ENCODE data around the gene DYRK1A. TPM values are rescaled to one million over a fixed set of nuclear protein-coding genes. Genes with fewer than 3 reads are reported as not detected.

DYRK1A gene
- total and polyA plus RNA-seq, 10 of the 15 experiments (the other 5 are each of a cell fraction or from before 2014, with no cell fraction given), result 2.4 to 68.6 (median 30.7) TPM

DNA sequence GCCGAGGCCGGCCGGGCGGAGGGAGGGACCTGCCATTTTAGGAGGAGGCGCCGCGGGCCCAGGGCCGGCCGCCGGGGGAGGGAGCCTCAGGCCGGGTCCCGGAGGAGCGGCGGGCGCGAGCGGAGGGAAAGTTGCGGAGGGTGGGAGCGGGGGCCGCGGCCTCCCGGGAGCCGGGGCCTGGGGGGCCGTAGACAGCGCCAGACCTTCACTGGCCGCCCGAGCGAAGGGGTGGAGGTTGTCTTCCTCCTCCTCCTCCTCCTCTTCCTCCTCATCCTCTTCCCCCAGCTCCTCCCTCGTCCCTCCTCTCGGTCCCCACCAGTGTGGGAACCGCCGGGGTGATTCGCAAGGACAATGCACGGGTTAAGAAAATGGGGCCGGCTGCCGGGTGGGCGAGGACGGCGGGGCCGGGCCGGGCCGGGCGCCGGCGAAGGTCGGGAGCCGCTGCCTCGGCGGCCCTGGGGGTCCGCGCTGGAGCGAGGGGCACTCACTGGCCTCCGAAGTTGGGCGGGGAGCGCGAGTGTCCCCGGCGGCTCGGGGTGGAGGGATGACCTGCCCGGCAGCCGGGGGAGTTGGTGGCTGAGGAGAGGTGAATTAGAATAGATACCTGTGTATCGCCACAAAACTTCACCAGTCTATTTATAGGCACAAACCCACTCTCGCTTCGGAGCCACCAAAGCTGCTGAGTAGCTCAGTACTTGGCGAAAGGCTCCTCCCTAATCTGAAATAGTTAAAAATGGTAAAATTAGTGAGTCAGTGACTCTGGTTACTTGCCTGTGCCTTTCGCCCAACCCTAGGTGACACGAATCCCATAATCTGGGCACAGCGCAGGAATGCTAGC is 1.3 kb downstream of the DYRK1A start:
- H3K9me3 ChIP-seq (replicated peaks; ENCODE audit: control insufficient read depth, insufficient read depth, low read length), result no peaks in the 10 kb centered on the region
- CTCF ChIA-PET, result interaction anchor here (0.8 to 1.9 kb wide), 5 partner anchors 47 to 201 kb away, joined by 3 to 7 read pairs (median 3); no protein-coding TSS in a partner anchor
- peak; percentile 57 for FAIRE-seq
- no peaks in the 10 kb centered on the region; a peak in 1 of 4 replicates for H3K36me3 ChIP-seq (ENCODE audit: control insufficient read depth in 2 of 2, insufficient read depth in 2 of 2, low read length in 1 of 2)
- RAD21 ChIA-PET (ENCODE audit: unreplicated experiment), result interaction anchor here (0.6 to 3.3 kb wide), 6 partner anchors 14 to 195 kb away, joined by 3 to 17 read pairs (median 5); partner anchors contain the start of gene VPS26C
- H3K27ac ChIP-seq (ENCODE audit: control insufficient read depth, insufficient read depth), result peak overlapping the region; percentile 97
- in situ Hi-C loops (cut with MboI), result no loop called here
- H3K4me1 ChIP-seq (ENCODE audit: control insufficient read depth, insufficient read depth, low read length), result peaks cover 13% of the 10 kb centered on the region; the same call in 1 of the 2 replicates
- DNase-seq (ENCODE audit: low read depth, low spot score), result no peak
- no TSS peak for BruUV-seq (replicated peaks)
- H3K9ac ChIP-seq (ENCODE audit: control insufficient read depth, insufficient read depth, low read length), result peak overlapping the region; percentile 98
- intact Hi-C loops (cut with micrococcal nuclease; ENCODE audit: unreplicated experiment), result loop anchor here (2.0 to 10.0 kb wide), 5 partner anchors 109 to 383 kb away; partner anchors contain the start of genes PIGP and TTC3
- ATAC-seq, result peak; percentile 15
- peak overlapping the region; percentile 92 for H3K4me2 ChIP-seq (ENCODE audit: control insufficient read depth, insufficient read depth)
- H3K27me3 ChIP-seq (replicated peaks in 1 of 2; ENCODE audit: control insufficient read depth in 2 of 2, insufficient read depth in 2 of 2, low read length in 1 of 2), result no peaks in the 10 kb centered on the region
- POLR2A ChIA-PET, result interaction anchor here (0.8 to 2.5 kb wide), 4 partner anchors 13 to 111 kb away, joined by 3 to 9 read pairs (median 8); partner anchors contain the start of gene VPS26C
- H4K20me1 ChIP-seq (ENCODE audit: control insufficient read depth, insufficient read depth), result peaks cover 6% of the 10 kb centered on the region
- H2AFZ ChIP-seq (ENCODE audit: control insufficient read depth, low read depth, low read length), result no peak overlapping the region; the same call in 1 of the 2 replicates
- SMC1A ChIA-PET (ENCODE audit: uncharacterized antibody, unreplicated experiment), result interaction anchor here (0.6 to 7.9 kb wide), 8 partner anchors 15 to 109 kb away, joined by 3 to 62 read pairs (median 4); no protein-coding TSS in a partner anchor
- peak overlapping the region; percentile 89 for H3K4me3 ChIP-seq
- under 1% methylated on average over 40 of the region's 68 CpGs for WGBS (ENCODE audit: insufficient coverage, insufficient replicate concordance, low lambda C conversion rate, missing lambda C conversion rate)
- peaks cover 69% of the 10 kb centered on the region for H3K79me2 ChIP-seq (ENCODE audit: control insufficient read depth, insufficient read depth, low read length)
- 0 out of 2 replicates have a peak, but pooled peaks have one; percentile 41 for TF ChIP-seq MXI1 (IDR thresholded peaks at IDR 0.05; ENCODE audit: low read depth, low read length)
- TF ChIP-seq ZNF622 (IDR thresholded peaks at IDR 0.05), result no peak
- peak; percentile 70 for TF ChIP-seq MEF2A (IDR thresholded peaks at IDR 0.05; ENCODE audit: insufficient read depth, low read depth, low read length)
- TF ChIP-seq NBN (IDR thresholded peaks at IDR 0.05), result no peak
- peak; percentile 42; the same call in 1 of the 2 replicates for TF ChIP-seq BACH1 (IDR thresholded peaks at IDR 0.05; ENCODE audit: borderline replicate concordance)
- TF ChIP-seq LARP7 (IDR thresholded peaks at IDR 0.05), result peak; percentile 68; the same call in 1 of the 2 replicates
- no peak for TF ChIP-seq RB1 (IDR thresholded peaks at IDR 0.05; ENCODE audit: borderline replicate concordance)
- 0 out of 4 replicates have a peak, but pooled peaks of 1 of the 2 experiments have one; percentile 10 for TF ChIP-seq BHLHE40 (IDR thresholded peaks at IDR 0.05; ENCODE audit: borderline replicate concordance in 1 of 2, low read depth in 2 of 2, low read length in 1 of 2)
- TF ChIP-seq PML (IDR thresholded peaks at IDR 0.05; ENCODE audit: low read length), result no peak
- TF ChIP-seq POLR2AphosphoS5 (IDR thresholded peaks at IDR 0.05; ENCODE audit: low read length), result peak; percentile 73
- TF ChIP-seq, protein P1, sequence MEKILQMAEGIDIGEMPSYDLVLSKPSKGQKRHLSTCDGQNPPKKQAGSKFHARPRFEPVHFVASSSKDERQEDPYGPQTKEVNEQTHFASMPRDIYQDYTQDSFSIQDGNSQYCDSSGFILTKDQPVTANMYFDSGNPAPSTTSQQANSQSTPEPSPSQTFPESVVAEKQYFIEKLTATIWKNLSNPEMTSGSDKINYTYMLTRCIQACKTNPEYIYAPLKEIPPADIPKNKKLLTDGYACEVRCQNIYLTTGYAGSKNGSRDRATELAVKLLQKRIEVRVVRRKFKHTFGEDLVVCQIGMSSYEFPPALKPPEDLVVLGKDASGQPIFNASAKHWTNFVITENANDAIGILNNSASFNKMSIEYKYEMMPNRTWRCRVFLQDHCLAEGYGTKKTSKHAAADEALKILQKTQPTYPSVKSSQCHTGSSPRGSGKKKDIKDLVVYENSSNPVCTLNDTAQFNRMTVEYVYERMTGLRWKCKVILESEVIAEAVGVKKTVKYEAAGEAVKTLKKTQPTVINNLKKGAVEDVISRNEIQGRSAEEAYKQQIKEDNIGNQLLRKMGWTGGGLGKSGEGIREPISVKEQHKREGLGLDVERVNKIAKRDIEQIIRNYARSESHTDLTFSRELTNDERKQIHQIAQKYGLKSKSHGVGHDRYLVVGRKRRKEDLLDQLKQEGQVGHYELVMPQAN (conservative IDR thresholded peaks at IDR 0.05), result 0 out of 2 replicates have a peak, but pooled peaks have one; percentile 50
- TF ChIP-seq NFXL1 (IDR thresholded peaks at IDR 0.05; ENCODE audit: borderline replicate concordance), result peak; percentile 96
- no peak for TF ChIP-seq HDAC6 (IDR thresholded peaks at IDR 0.05; ENCODE audit: unreplicated experiment)
- no peak for TF ChIP-seq RFX5 (IDR thresholded peaks at IDR 0.05; ENCODE audit: low read depth, low read length)
- TF ChIP-seq RUNX3 (IDR thresholded peaks at IDR 0.05; ENCODE audit: low read length), result peak; percentile 56
- TF ChIP-seq POLR2A (IDR thresholded peaks at IDR 0.05; ENCODE audit: low read depth, low read length), result peak; percentile 65; the same call in 1 of the 2 replicates
- no peak for TF ChIP-seq BCL11A (IDR thresholded peaks at IDR 0.05; ENCODE audit: low read depth, low read length)
- TF ChIP-seq, protein P2, sequence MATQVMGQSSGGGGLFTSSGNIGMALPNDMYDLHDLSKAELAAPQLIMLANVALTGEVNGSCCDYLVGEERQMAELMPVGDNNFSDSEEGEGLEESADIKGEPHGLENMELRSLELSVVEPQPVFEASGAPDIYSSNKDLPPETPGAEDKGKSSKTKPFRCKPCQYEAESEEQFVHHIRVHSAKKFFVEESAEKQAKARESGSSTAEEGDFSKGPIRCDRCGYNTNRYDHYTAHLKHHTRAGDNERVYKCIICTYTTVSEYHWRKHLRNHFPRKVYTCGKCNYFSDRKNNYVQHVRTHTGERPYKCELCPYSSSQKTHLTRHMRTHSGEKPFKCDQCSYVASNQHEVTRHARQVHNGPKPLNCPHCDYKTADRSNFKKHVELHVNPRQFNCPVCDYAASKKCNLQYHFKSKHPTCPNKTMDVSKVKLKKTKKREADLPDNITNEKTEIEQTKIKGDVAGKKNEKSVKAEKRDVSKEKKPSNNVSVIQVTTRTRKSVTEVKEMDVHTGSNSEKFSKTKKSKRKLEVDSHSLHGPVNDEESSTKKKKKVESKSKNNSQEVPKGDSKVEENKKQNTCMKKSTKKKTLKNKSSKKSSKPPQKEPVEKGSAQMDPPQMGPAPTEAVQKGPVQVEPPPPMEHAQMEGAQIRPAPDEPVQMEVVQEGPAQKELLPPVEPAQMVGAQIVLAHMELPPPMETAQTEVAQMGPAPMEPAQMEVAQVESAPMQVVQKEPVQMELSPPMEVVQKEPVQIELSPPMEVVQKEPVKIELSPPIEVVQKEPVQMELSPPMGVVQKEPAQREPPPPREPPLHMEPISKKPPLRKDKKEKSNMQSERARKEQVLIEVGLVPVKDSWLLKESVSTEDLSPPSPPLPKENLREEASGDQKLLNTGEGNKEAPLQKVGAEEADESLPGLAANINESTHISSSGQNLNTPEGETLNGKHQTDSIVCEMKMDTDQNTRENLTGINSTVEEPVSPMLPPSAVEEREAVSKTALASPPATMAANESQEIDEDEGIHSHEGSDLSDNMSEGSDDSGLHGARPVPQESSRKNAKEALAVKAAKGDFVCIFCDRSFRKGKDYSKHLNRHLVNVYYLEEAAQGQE (IDR thresholded peaks at IDR 0.05; ENCODE audit: low read depth, low read length), result no peak
- TF ChIP-seq GATAD2B (conservative IDR thresholded peaks at IDR 0.05; ENCODE audit: low read depth), result 0 out of 2 replicates have a peak, but pooled peaks have one; percentile 38

All from GM12878 (cell line).